ENCODE measurements around the gene SLC29A4. TPM values are rescaled to one million over a fixed set of nuclear protein-coding genes. Genes with fewer than 3 reads are reported as not detected.
"Not testable (repeated sequence)": the region's sequence is repeated elsewhere in the genome, so short reads cannot be mapped to it uniquely, and the experiment has no call there.

SLC29A4 gene
- total and polyA plus RNA-seq, 2 donors (not counting 3 experiments of a cell fraction or from before 2014, with no cell fraction given): 5.2 to 7.7 TPM

- H4K20me1 ChIP-seq (replicated peaks; ENCODE audit: control insufficient read depth, extremely low read depth, insufficient read depth, low read length); H3K9ac ChIP-seq (replicated peaks; ENCODE audit: extremely low read depth, insufficient read depth, low read length); H3K79me2 ChIP-seq (ENCODE audit: control insufficient read depth, insufficient read depth, low read length); DNase-seq (ENCODE audit: low read depth, low spot score); H3K4me1 ChIP-seq (ENCODE audit: control insufficient read depth, extremely low read depth, insufficient read depth, low read length); intact Hi-C loops (cut with micrococcal nuclease); FAIRE-seq; H3K4me2 ChIP-seq (ENCODE audit: insufficient read depth, low read length); H3K4me3 ChIP-seq (replicated peaks in 1 of 3; ENCODE audit: insufficient read depth in 1 of 3, low read depth in 1 of 3, low read length in 3 of 3); H2AFZ ChIP-seq (ENCODE audit: low read depth, low read length); H3K9me1 ChIP-seq (replicated peaks; ENCODE audit: control insufficient read depth, extremely low read depth, insufficient read depth, low read length); H3K27me3 ChIP-seq (ENCODE audit: control insufficient read depth in 2 of 2, insufficient read depth in 2 of 2, low read length in 2 of 2); BruUV-seq (replicated peaks); dilution Hi-C loops (cut with MboI; ENCODE audit: extremely low pct_ligation_motif_present, low sequenced_read_pairs); H3K9me3 ChIP-seq (replicated peaks; ENCODE audit: control insufficient read depth, insufficient read depth, low read length); POLR2A ChIA-PET; H3K27ac ChIP-seq (ENCODE audit: insufficient read depth, low read depth, low read length); H3K36me3 ChIP-seq (ENCODE audit: control insufficient read depth in 2 of 2, extremely low read depth in 1 of 2, insufficient read depth in 2 of 2, low read length in 2 of 2): not testable (repeated sequence)
- CTCF ChIA-PET: interaction anchor here (1.2 kb wide), 1 partner anchor 19 kb away, joined by 3 read pairs; no protein-coding TSS in a partner anchor
These were observed 12.6 kb upstream of the SLC29A4 start for GRCh38 chr7:5269992-5270657.

- CTCF ChIA-PET: no interaction called here
- dilution Hi-C loops (cut with MboI; ENCODE audit: extremely low pct_ligation_motif_present, low sequenced_read_pairs): no loop called here
- Histone ChIP-seq H3K4me2 (ENCODE audit: insufficient read depth, low read length) (no peak overlapping the region), H3K27ac (ENCODE audit: insufficient read depth, low read depth, low read length) (no peak overlapping the region), H3K9me3 (replicated peaks; ENCODE audit: control insufficient read depth, insufficient read depth, low read length) (no peaks in the 10 kb centered on the region), H3K27me3 (ENCODE audit: control insufficient read depth in 2 of 2, insufficient read depth in 2 of 2, low read length in 2 of 2) (no peaks in the 10 kb centered on the region), H3K79me2 (ENCODE audit: control insufficient read depth, insufficient read depth, low read length) (no peaks in the 10 kb centered on the region), H3K9me1 (replicated peaks; ENCODE audit: control insufficient read depth, extremely low read depth, insufficient read depth, low read length) (no peaks in the 10 kb centered on the region), H3K4me1 (ENCODE audit: control insufficient read depth, extremely low read depth, insufficient read depth, low read length) (no peaks in the 10 kb centered on the region), H2AFZ (ENCODE audit: low read depth, low read length) (no peak overlapping the region), H3K4me3 (replicated peaks in 1 of 3; ENCODE audit: insufficient read depth in 1 of 3, low read depth in 1 of 3, low read length in 3 of 3) (no peak overlapping the region), H3K9ac (replicated peaks; ENCODE audit: extremely low read depth, insufficient read depth, low read length) (no peak overlapping the region), H3K36me3 (ENCODE audit: control insufficient read depth in 2 of 2, extremely low read depth in 1 of 2, insufficient read depth in 2 of 2, low read length in 2 of 2) (no peaks in the 10 kb centered on the region), H4K20me1 (replicated peaks; ENCODE audit: control insufficient read depth, extremely low read depth, insufficient read depth, low read length) (no peaks in the 10 kb centered on the region)
- POLR2A ChIA-PET: no interaction called here
- no TSS peak for BruUV-seq (replicated peaks)
- TF ChIP-seq MAX (IDR thresholded peaks at IDR 0.05; ENCODE audit: insufficient read depth, insufficient read length) (no peak), POLR2AphosphoS5 (IDR thresholded peaks at IDR 0.05; ENCODE audit: insufficient read depth, low read depth, low read length) (no peak), MYC (IDR thresholded peaks at IDR 0.05; ENCODE audit: low read depth, low read length) (no peak), CTCF (IDR thresholded peaks at IDR 0.05; ENCODE audit: extremely low read depth in 1 of 2, insufficient read depth in 1 of 2, low read depth in 1 of 2, low read length in 2 of 2) (no peak), EZH2 (IDR thresholded peaks at IDR 0.05; ENCODE audit: borderline replicate concordance, low read depth, low read length, severe bottlenecking) (no peak), POLR2A (IDR thresholded peaks at IDR 0.05; ENCODE audit: low read depth, low read length) (no peak), GATA2 (IDR thresholded peaks at IDR 0.05; ENCODE audit: insufficient read depth, insufficient read length, low read depth, low read length) (no peak), JUN (IDR thresholded peaks at IDR 0.05; ENCODE audit: borderline replicate concordance, insufficient read depth, insufficient read length, low read depth) (no peak), FOS (IDR thresholded peaks at IDR 0.05; ENCODE audit: borderline replicate concordance, insufficient read depth, low read length) (no peak)
- DNase-seq (ENCODE audit: low read depth, low spot score) (no peak), FAIRE-seq (no peak)
- intact Hi-C loops (cut with micrococcal nuclease): no loop called here
These were observed 12.0 kb upstream of the SLC29A4 start for GRCh38 chr7:5270788-5271187.

Measured in endothelial cell of umbilical vein (primary cell).